ENCODE data around the gene NPC1. TPM values are rescaled to one million over a fixed set of nuclear protein-coding genes. Genes with fewer than 3 reads are reported as not detected.

The NPC1 gene
- total and polyA plus RNA-seq, 2 of the 8 experiments (the other 6 are each of a cell fraction or from before 2014, with no cell fraction given), result 34.1 to 39.5 TPM

- H3K4me3 ChIP-seq (ENCODE audit: extremely low read depth in 1 of 4, insufficient read depth in 2 of 4, low read depth in 3 of 4, low read length in 4 of 4), result no peak overlapping the region
- H3K27ac ChIP-seq (ENCODE audit: low read depth, low read length), result no peak overlapping the region
- ChIA-PET CTCF (ENCODE audit: partially characterized antibody) (interaction anchor here (0.6 to 2.6 kb wide), 4 partner anchors 11 to 134 kb away, joined by 3 to 14 read pairs (median 4); no protein-coding TSS in a partner anchor), POLR2A (ENCODE audit: partially characterized antibody) (interaction anchor here (1.0 kb wide), 1 partner anchor 11 kb away, joined by 3 read pairs; no protein-coding TSS in a partner anchor)
- H2BK120ac ChIP-seq (replicated peaks; ENCODE audit: low read depth, low read length), result no peak overlapping the region
- H3K14ac ChIP-seq (ENCODE audit: insufficient read length), result no peak overlapping the region
- H4K20me1 ChIP-seq (replicated peaks in 1 of 2; ENCODE audit: control insufficient read depth in 1 of 2, insufficient read depth in 2 of 2, low read length in 2 of 2), result no peaks in the 10 kb centered on the region
- H3K23me2 ChIP-seq (ENCODE audit: low read depth, low read length), result no peaks in the 10 kb centered on the region
- no peak overlapping the region for H4K91ac ChIP-seq (replicated peaks; ENCODE audit: insufficient read length, low read length)
- no peak overlapping the region for H3K4ac ChIP-seq (replicated peaks; ENCODE audit: insufficient read length, low read depth, low read length)
- no peak for FAIRE-seq
- no peak overlapping the region for H2BK20ac ChIP-seq (ENCODE audit: low read length)
- no peak overlapping the region for H2BK15ac ChIP-seq (ENCODE audit: low read length)
- no peak overlapping the region for H4K8ac ChIP-seq (ENCODE audit: extremely low read depth, insufficient read depth, low read length)
- H3K56ac ChIP-seq (replicated peaks; ENCODE audit: insufficient read length, low read depth, low read length), result no peak overlapping the region
- no peak overlapping the region for H4K5ac ChIP-seq (ENCODE audit: insufficient read length, low read depth, low read length)
- no peak overlapping the region for H3K4me2 ChIP-seq (ENCODE audit: insufficient read depth in 1 of 2, low read depth in 2 of 2, low read length in 2 of 2)
- H3K27me3 ChIP-seq (replicated peaks in 1 of 4; ENCODE audit: control insufficient read depth in 3 of 4, extremely low read depth in 1 of 4, insufficient read depth in 3 of 4, low read length in 3 of 4), result no peaks in the 10 kb centered on the region
- no peak for DNase-seq (ENCODE audit: low read depth in 1 of 2, low spot score in 2 of 2)
- no peak overlapping the region for H2BK5ac ChIP-seq (ENCODE audit: low read depth, low read length)
- TF ChIP-seq CREB1 (IDR thresholded peaks at IDR 0.05) (no peak), MAFK (IDR thresholded peaks at IDR 0.05; ENCODE audit: low read depth, low read length) (no peak), ASH2L (IDR thresholded peaks at IDR 0.05; ENCODE audit: low read length) (no peak), KDM1A (IDR thresholded peaks at IDR 0.05; ENCODE audit: borderline replicate concordance, low read length) (no peak), KDM5A (IDR thresholded peaks at IDR 0.05; ENCODE audit: low read length) (no peak), E2F6 (IDR thresholded peaks at IDR 0.05) (peak; percentile 54; the same call in 1 of the 2 replicates), USF2 (IDR thresholded peaks at IDR 0.05; ENCODE audit: low read length) (no peak), SP2 (IDR thresholded peaks at IDR 0.05; ENCODE audit: low read length) (no peak), SAP30 (IDR thresholded peaks at IDR 0.05; ENCODE audit: insufficient read depth, insufficient replicate concordance, low read length) (no peak)
- no peaks in the 10 kb centered on the region for H3K79me1 ChIP-seq (ENCODE audit: low read depth, low read length)
- no peak overlapping the region for H2AK5ac ChIP-seq (ENCODE audit: low read depth, low read length)
- H3K18ac ChIP-seq (ENCODE audit: extremely low read depth, low read length), result no peak overlapping the region; the same call in 1 of the 2 replicates
- H2BK12ac ChIP-seq (ENCODE audit: low read depth, low read length), result no peak overlapping the region; the same call in 1 of the 2 replicates
- no peaks in the 10 kb centered on the region for H3K4me1 ChIP-seq (replicated peaks in 1 of 4; ENCODE audit: control insufficient read depth in 3 of 4, insufficient read depth in 4 of 4, low read length in 3 of 4)
- 90% methylated on average over 7 of the region's 7 CpGs; no CpG with 5 or more reads in 1 of the 2 experiments for WGBS, 2 experiments (ENCODE audit: extremely low coverage in 1 of 2, insufficient coverage in 1 of 2, insufficient read length in 1 of 2, insufficient replicate concordance in 2 of 2, low coverage in 1 of 2, low lambda C conversion rate in 2 of 2, missing lambda C conversion rate in 1 of 2)
- H3K79me2 ChIP-seq (ENCODE audit: control insufficient read depth in 1 of 2, insufficient read depth in 2 of 2, low read length in 2 of 2), result no peaks in the 10 kb centered on the region
- no peaks in the 10 kb centered on the region for H3K9me3 ChIP-seq (ENCODE audit: insufficient read depth in 2 of 2, low read depth in 1 of 2, low read length in 1 of 2)
- H3K9ac ChIP-seq (replicated peaks in 1 of 4; ENCODE audit: extremely low read depth in 1 of 4, low read depth in 3 of 4, low read length in 3 of 4), result no peak overlapping the region
- H3K36me3 ChIP-seq (ENCODE audit: control insufficient read depth in 2 of 4, insufficient read depth in 4 of 4, low read length in 3 of 4), result peaks cover 0 to 12% (median 1%) of the 10 kb centered on the region in 4 experiments; a peak in 4 of 8 replicates
- H2AFZ ChIP-seq (ENCODE audit: low read length), result no peak overlapping the region
- no peak overlapping the region for H3K23ac ChIP-seq (ENCODE audit: insufficient read length)
These were observed 100.9 kb downstream of the NPC1 start for GRCh38 chr18:23485386-23485785.

Measured in H1 (cell line).